ENCODE measurements around the gene CHORDC1. TPM values are rescaled to one million over a fixed set of nuclear protein-coding genes. Genes with fewer than 3 reads are reported as not detected.

The CHORDC1 gene
- total and polyA plus RNA-seq, 2 of the 8 experiments (the other 6 are each of a cell fraction or from before 2014, with no cell fraction given), result 28.9 to 97.1 TPM

GRCh38 chr11:90254065-90254464 lies 31.2 kb upstream of the CHORDC1 start (continued):
- no peak for TF ChIP-seq SUZ12 (IDR thresholded peaks at IDR 0.05; ENCODE audit: low read length)
